ENCODE results near the gene NUDT16. TPM values are rescaled to one million over a fixed set of nuclear protein-coding genes. Genes with fewer than 3 reads are reported as not detected.

The NUDT16 gene
- total RNA-seq, 4 donors from 2014 or later = 10.0 to 18.3 (median 14.4) TPM

DNA sequence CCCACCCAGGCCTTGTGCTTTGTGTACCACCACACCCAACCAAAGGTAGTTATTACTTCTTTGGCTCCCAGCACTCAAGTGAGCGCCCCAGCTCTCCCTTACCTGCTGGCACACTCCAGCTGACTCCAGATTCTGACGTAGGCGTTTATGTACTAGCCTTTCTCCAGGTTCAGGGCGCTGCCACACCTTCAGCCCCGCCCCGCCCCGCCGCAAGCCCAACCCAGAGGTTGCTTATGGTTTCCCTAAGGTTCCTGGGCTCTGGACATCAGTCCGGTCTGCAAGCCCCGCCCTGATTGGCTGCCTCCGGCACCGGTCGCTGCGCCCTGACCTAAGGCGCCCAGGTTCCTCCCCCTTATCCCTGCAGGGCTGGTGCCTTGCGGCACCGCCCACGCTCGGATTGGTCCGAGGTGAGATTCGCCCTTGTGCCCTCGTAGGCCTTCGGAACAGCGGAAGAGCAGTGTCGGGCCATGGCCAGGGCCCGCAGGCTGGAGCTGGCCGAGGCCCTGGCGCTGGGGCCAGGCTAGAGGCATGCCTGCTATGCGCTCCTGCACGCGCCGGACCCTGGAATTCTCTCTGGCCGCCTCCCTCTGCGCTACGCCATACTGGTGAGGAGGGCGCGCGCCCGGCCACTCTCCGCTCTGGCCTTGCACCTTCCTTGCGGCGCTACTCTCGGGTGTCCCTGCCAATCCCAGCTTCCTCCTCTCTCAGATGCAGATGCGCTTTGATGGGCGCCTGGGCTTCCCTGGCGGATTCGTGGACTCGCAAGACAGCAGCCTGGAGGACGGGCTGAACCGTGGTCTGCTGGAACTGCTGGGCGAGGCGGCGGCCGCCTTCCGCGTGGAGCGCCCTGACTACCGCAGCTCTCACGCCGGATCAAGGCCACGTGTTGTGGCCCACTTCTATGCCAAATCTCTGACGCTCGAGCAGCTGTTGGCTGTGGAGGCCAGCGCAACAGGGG, 19.8 kb upstream of the NUDT16 start:
- in situ Hi-C loops (cut with MboI; ENCODE audit: low sequenced_read_pairs in 4 of 4) (no loop called here), intact Hi-C loops (cut with DNase I; ENCODE audit: low total_unique reads) (no loop called here)
- Histone ChIP-seq H3K9me3 (no peaks in the 10 kb centered on the region), H3K27me3 (no peaks in the 10 kb centered on the region), H3K36me3 (no peaks in the 10 kb centered on the region), H3K4me1 (peaks cover 7 to 8% of the 10 kb centered on the region in 2 donors), H3K27ac (peak overlapping the region; percentile 24 to 62 (median 53)), H3K4me3 (peak overlapping the region; percentile 56 to 65 (median 63))
- ATAC-seq (peak; percentile 74 to 78), DNase-seq (peak; percentile 48 to 67)
- TF ChIP-seq POLR2A (IDR thresholded peaks at IDR 0.05) = no peak
- TF ChIP-seq, protein P1, sequence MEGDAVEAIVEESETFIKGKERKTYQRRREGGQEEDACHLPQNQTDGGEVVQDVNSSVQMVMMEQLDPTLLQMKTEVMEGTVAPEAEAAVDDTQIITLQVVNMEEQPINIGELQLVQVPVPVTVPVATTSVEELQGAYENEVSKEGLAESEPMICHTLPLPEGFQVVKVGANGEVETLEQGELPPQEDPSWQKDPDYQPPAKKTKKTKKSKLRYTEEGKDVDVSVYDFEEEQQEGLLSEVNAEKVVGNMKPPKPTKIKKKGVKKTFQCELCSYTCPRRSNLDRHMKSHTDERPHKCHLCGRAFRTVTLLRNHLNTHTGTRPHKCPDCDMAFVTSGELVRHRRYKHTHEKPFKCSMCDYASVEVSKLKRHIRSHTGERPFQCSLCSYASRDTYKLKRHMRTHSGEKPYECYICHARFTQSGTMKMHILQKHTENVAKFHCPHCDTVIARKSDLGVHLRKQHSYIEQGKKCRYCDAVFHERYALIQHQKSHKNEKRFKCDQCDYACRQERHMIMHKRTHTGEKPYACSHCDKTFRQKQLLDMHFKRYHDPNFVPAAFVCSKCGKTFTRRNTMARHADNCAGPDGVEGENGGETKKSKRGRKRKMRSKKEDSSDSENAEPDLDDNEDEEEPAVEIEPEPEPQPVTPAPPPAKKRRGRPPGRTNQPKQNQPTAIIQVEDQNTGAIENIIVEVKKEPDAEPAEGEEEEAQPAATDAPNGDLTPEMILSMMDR (IDR thresholded peaks at IDR 0.05 in 4 of 5, conservative IDR thresholded peaks at IDR 0.05 in 1 of 5) = no peak

DNA sequence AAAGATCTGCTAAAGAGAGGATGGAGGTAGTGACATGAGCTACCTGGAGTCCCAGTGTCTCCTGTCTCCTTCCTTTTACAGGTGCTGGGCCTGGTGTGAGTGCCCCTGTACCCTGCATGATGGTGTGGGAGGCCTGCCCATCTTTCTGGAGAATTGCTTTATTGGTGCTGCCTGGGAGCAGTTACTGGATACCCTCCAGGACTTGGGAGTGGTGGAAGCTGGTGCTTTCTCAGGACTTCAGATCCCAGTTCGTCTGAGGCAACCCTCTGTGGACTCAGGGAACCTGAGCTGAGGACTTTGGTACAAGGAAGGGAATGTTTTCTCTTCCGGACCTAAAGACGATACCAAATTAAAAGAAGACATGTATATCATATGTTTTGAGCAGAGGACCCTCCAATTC, 18.3 kb upstream of the NUDT16 start:
- DNase-seq = no peak
- intact Hi-C loops (cut with DNase I; ENCODE audit: low total_unique reads) (no loop called here), in situ Hi-C loops (cut with MboI; ENCODE audit: low sequenced_read_pairs in 4 of 4) (no loop called here)
- H3K4me1 ChIP-seq = peaks cover 7 to 8% of the 10 kb centered on the region in 2 donors
- no peak overlapping the region for H3K4me3 ChIP-seq
- H3K27ac ChIP-seq = no peak overlapping the region
- TF ChIP-seq POLR2A (IDR thresholded peaks at IDR 0.05) = no peak
- TF ChIP-seq, protein P1 (IDR thresholded peaks at IDR 0.05 in 4 of 5, conservative IDR thresholded peaks at IDR 0.05 in 1 of 5) = no peak
- no peak for ATAC-seq
- no peaks in the 10 kb centered on the region for H3K9me3 ChIP-seq
- no peaks in the 10 kb centered on the region for H3K36me3 ChIP-seq
- H3K27me3 ChIP-seq = no peaks in the 10 kb centered on the region

DNA sequence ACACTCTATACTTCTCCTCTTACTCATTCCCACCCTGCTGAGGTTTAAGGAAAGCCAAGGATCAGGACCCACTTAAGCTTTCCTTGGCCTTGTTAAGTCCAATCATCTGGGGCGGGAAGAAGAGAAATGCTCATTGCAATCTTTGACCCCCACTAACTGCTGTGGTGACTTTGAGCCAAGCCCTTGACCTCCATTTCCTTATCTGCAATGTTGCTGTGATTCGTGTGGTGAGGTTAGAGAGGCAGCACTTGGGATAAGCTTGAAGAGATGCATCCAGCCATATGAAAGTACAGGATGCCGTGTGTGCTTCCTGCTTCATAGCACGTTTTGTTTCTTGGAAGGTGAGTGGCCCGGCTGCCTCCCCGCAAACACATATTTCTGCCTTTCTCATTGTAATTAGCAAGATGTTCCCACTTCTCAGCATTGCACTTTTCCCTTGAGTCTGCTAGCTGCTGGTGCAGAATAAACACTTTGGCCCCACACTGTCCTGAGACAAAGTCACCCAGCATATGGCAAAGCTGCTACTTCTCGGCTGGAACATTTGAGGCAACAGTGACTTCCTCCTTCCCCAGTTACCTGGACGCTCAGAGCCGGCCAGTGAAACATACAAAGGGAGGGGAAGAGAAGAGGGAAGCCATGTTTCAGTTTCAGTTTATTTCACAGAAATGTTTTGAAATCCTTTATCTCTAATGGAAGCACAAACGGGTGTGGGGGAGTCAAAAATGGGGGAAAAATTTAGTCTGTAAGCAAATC, 10.5 kb upstream of the NUDT16 start:
- no peaks in the 10 kb centered on the region for H3K27me3 ChIP-seq
- TF ChIP-seq POLR2A (IDR thresholded peaks at IDR 0.05) = no peak
- TF ChIP-seq, protein P1 (IDR thresholded peaks at IDR 0.05 in 4 of 5, conservative IDR thresholded peaks at IDR 0.05 in 1 of 5) = no peak

DNA sequence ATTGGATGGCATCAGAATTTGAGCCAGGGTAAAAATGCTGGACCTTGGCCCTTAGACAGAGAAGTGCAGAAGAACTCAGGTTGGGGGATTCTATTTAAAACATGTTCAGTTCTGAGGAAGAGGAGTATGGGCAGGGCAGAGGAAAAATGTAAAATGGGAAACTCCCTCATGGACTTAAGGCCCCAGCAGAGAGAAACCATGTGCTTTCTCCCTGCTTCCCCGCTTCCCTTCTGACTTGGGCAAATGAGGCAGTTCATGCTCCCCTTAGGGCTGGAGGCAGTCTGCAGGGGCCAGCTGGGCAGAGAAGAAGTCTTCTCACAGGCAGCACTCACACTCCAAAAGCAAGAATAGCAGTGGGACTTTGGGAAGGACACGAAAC, 9.9 kb upstream of the NUDT16 start:
- H3K36me3 ChIP-seq = no peaks in the 10 kb centered on the region
- in situ Hi-C loops (cut with MboI; ENCODE audit: low sequenced_read_pairs in 4 of 4) = no loop called here
- ATAC-seq (no peak), DNase-seq (no peak)
- no peak overlapping the region for H3K27ac ChIP-seq
- intact Hi-C loops (cut with DNase I; ENCODE audit: low total_unique reads) = no loop called here
- no peaks in the 10 kb centered on the region for H3K4me1 ChIP-seq
- no peaks in the 10 kb centered on the region for H3K9me3 ChIP-seq
- no peaks in the 10 kb centered on the region for H3K27me3 ChIP-seq
- H3K4me3 ChIP-seq = no peak overlapping the region
- no peak for TF ChIP-seq POLR2A (IDR thresholded peaks at IDR 0.05)
- TF ChIP-seq, protein P1 (IDR thresholded peaks at IDR 0.05 in 4 of 5, conservative IDR thresholded peaks at IDR 0.05 in 1 of 5) = no peak

More for the DNA sequence above, 10.5 kb upstream of the NUDT16 start:
- H3K4me3 ChIP-seq = no peak overlapping the region
- DNase-seq (no peak), ATAC-seq (no peak)
- in situ Hi-C loops (cut with MboI; ENCODE audit: low sequenced_read_pairs in 4 of 4) (no loop called here), intact Hi-C loops (cut with DNase I; ENCODE audit: low total_unique reads) (no loop called here)
- H3K27ac ChIP-seq = no peak overlapping the region
- no peaks in the 10 kb centered on the region for H3K4me1 ChIP-seq
- H3K9me3 ChIP-seq = no peaks in the 10 kb centered on the region
- H3K36me3 ChIP-seq = no peaks in the 10 kb centered on the region
